PC-3 (cell line): ENCODE data around the gene SPINK13. TPM values are rescaled to one million over a fixed set of nuclear protein-coding genes. Genes with fewer than 3 reads are reported as not detected.
A peak's percentile ranks its signal among the peaks of the same experiment; 100 is the strongest.

Source experiments
- ATAC-seq: fragments of 200-7000 bp; cut with Tn5 transposase; 2 replicates; pipeline ENCODE4 v1.9.1; 2020; ENCODE audit warnings: mild to moderate bottlenecking, moderate library complexity
- BruUV-seq: library from RNA; stranded (reverse); fragments of 400-500 nt; replicated peaks from 2 replicates; lab custom pipeline; 2021; lab: Mats Ljungman, UMichigan
- CTCF ChIA-PET: fragments of 300-600 bp; sonication (Branson Sonifier 250); formaldehyde crosslinking; loops from one replicate; lab custom pipeline; 2022; ENCODE audit warnings: antibody characterized with exemption; lab: Charles Lee
- POLR2A ChIA-PET: fragments of 300-600 bp; sonication (Branson Sonifier 250); formaldehyde crosslinking; loops from one replicate; lab custom pipeline; 2022; ENCODE audit warnings: antibody characterized with exemption; ENCODE audit not compliant: unreplicated experiment; lab: Charles Lee
- DNase-seq: peaks from one replicate; pipeline ENCODE4 v3.0.0-alpha.2; 2015
- H2AFZ ChIP-seq: fragments of 300-600 bp; sonication (generic); 2 replicates; pipeline ENCODE4 v1.6.0; 2016; ENCODE audit warnings: antibody characterized with exemption, low read length
- H3F3A ChIP-seq: fragments of 300-600 bp; sonication (generic); one replicate; pipeline ENCODE4 v1.6.0; 2017; ENCODE audit warnings: antibody characterized with exemption, low read length, control low read depth, mild to moderate bottlenecking; ENCODE audit not compliant: unreplicated experiment
- H3K27ac ChIP-seq: fragments of 300-600 bp; sonication (generic); 2 replicates; pipeline ENCODE4 v1.5.1; 2016; ENCODE audit warnings: mild to moderate bottlenecking, low read length
- H3K27me3 ChIP-seq: fragments of 300-600 bp; sonication (generic); 2 replicates; pipeline ENCODE4 v1.6.1; 2016; ENCODE audit warnings: low read length, mixed read lengths
- H3K36me3 ChIP-seq: fragments of 300-600 bp; sonication (generic); 2 replicates; pipeline ENCODE4 v1.6.1; 2016; ENCODE audit warnings: low read depth, mixed run types, low read length, mixed read lengths
- H3K4me1 ChIP-seq: fragments of 300-600 bp; sonication (generic); 2 replicates; pipeline ENCODE4 v1.5.1; 2016; ENCODE audit warnings: low read length; ENCODE audit not compliant: insufficient read depth
- H3K4me2 ChIP-seq: fragments of 300-600 bp; sonication (generic); 2 replicates; pipeline ENCODE4 v1.6.0; 2016; ENCODE audit warnings: low read length
- H3K4me3 ChIP-seq: fragments of 300-600 bp; sonication (generic); 2 replicates; pipeline ENCODE4 v1.5.1; 2016; ENCODE audit warnings: mild to moderate bottlenecking, low read length, mixed read lengths
- H3K79me2 ChIP-seq: fragments of 300-600 bp; sonication (generic); 2 replicates; pipeline ENCODE4 v1.6.1; 2017; ENCODE audit warnings: low read length, mixed read lengths
- H3K9ac ChIP-seq: fragments of 300-600 bp; sonication (generic); 2 replicates; pipeline ENCODE4 v1.6.0; 2016; ENCODE audit warnings: mild to moderate bottlenecking, low read length
- H3K9me2 ChIP-seq: fragments of 300-600 bp; sonication (generic); replicated peaks from 2 replicates; pipeline ENCODE4 v1.6.1; 2016; ENCODE audit warnings: mixed run types, low read length, mixed read lengths
- H3K9me3 ChIP-seq: fragments of 300-600 bp; sonication (generic); 2 replicates; pipeline ENCODE4 v1.6.1; 2016; ENCODE audit warnings: low read length, mixed read lengths
- H4K20me1 ChIP-seq: fragments of 300-600 bp; sonication (generic); 2 replicates; pipeline ENCODE4 v1.6.1; 2016; ENCODE audit warnings: low read length, mixed read lengths
- CTCF ChIP-seq: fragments of 300-600 bp; sonication (generic); conservative IDR thresholded peaks from 2 replicates; pipeline ENCODE4 v1.5.1; 2017; ENCODE audit warnings: antibody characterized with exemption, low read depth, mild to moderate bottlenecking, low read length
- EZH2 ChIP-seq: fragments of 300-600 bp; sonication (generic); IDR thresholded peaks from one replicate; pipeline ENCODE4 v1.6.1; 2017; ENCODE audit warnings: antibody characterized with exemption, mild to moderate bottlenecking, low read length; ENCODE audit not compliant: unreplicated experiment
- EZH2phosphoT487 ChIP-seq: fragments of 300-600 bp; sonication (generic); IDR thresholded peaks from 2 replicates; pipeline ENCODE4 v1.6.1; 2018; ENCODE audit warnings: mild to moderate bottlenecking, antibody characterized with exemption, low read length, borderline replicate concordance
- intact Hi-C: fragments of 100-400 bp; cut with micrococcal nuclease; formaldehyde crosslinking; loops from 2 replicates; pipeline ENCODE4 v1.9.0; 2023
- total RNA-seq: library from RNA; depleted of rRNA; stranded (reverse); fragments of >200 nt; gene quantifications from 2 replicates; pipeline ENCODE4 v1.2.3, GENCODE V29; 2014

The SPINK13 gene
- total RNA-seq, 1 experiment from 2014 or later: not detected

- no peak within 1 kb of the TSS for H3K9ac ChIP-seq
- no peak within 1 kb of the TSS for H3K4me2 ChIP-seq
- H3K9me2 ChIP-seq: no peaks in the 10 kb centered on the region
- BruUV-seq: no TSS peak
- no peak within 1 kb of the TSS for H2AFZ ChIP-seq
- no peak for TF ChIP-seq EZH2phosphoT487
- no peak for TF ChIP-seq EZH2
- H3K4me3 ChIP-seq: no peak within 1 kb of the TSS
- ChIA-PET CTCF (no interaction called here), POLR2A (no interaction called here)
- H3K27me3 ChIP-seq: no peaks in the 10 kb centered on the region
- no peak for ATAC-seq
- H3K79me2 ChIP-seq: no peaks in the 10 kb centered on the region
- DNase-seq: no peak
- H3K36me3 ChIP-seq: no peaks in the 10 kb centered on the region
- no peak within 1 kb of the TSS for H3K27ac ChIP-seq
- H3K4me1 ChIP-seq: no peaks in the 10 kb centered on the region
- H3K9me3 ChIP-seq: no peaks in the 10 kb centered on the region
- H4K20me1 ChIP-seq: no peaks in the 10 kb centered on the region
- intact Hi-C loops: no loop called here
- H3F3A ChIP-seq: no peaks in the 10 kb centered on the region
Measured at GRCh38 chr5:148238418-148238794, 30.2 kb upstream of the SPINK13 start, which contains the start of gene MARCOL. MARCOL (plus strand) TSS chr5:148238525; CDS start chr5:148238598, 73 bp downstream.

GRCh38 chr5:148248894-148249293 lies 19.7 kb upstream of the SPINK13 start:
- Histone ChIP-seq H3K36me3 (no peaks in the 10 kb centered on the region), H2AFZ (no peak overlapping the region), H4K20me1 (no peaks in the 10 kb centered on the region), H3K27ac (peak overlapping the region; percentile 44), H3K4me2 (peak overlapping the region; percentile 14), H3K79me2 (no peaks in the 10 kb centered on the region), H3K4me3 (no peak overlapping the region), H3K9me2 (no peaks in the 10 kb centered on the region), H3K9ac (no peak overlapping the region), H3K4me1 (peaks cover 14% of the 10 kb centered on the region), H3F3A (no peaks in the 10 kb centered on the region), H3K27me3 (no peaks in the 10 kb centered on the region), H3K9me3 (no peaks in the 10 kb centered on the region)
- intact Hi-C loops: no loop called here
- ChIA-PET CTCF (no interaction called here), POLR2A (interaction anchor here (0.7 kb wide), 1 partner anchor 42 kb away, joined by 6 read pairs; no protein-coding TSS in a partner anchor)
- TF ChIP-seq EZH2phosphoT487 (no peak), CTCF (no peak), EZH2 (no peak)
- DNase-seq (peak; percentile 77), ATAC-seq (peak; percentile 98)
- no TSS peak for BruUV-seq

GRCh38 chr5:148255456-148255855 lies 13.1 kb upstream of the SPINK13 start:
- peaks cover 7% of the 10 kb centered on the region; the same call in 1 of the 2 replicates for H3K36me3 ChIP-seq
- DNase-seq (peak; percentile 67), ATAC-seq (peak; percentile 72)
- H3K4me3 ChIP-seq: no peak overlapping the region
- H3K4me1 ChIP-seq: peaks cover 8% of the 10 kb centered on the region
- no peaks in the 10 kb centered on the region for H4K20me1 ChIP-seq
- intact Hi-C loops: loop anchor here (2.0 kb wide), 1 partner anchor 75 kb away; no protein-coding TSS in a partner anchor
- BruUV-seq: no TSS peak
- POLR2A ChIA-PET: interaction anchor here (0.7 to 1.0 kb wide), 2 partner anchors 11 to 40 kb away, joined by 4 to 7 read pairs; no protein-coding TSS in a partner anchor
- CTCF ChIA-PET: no interaction called here
- no peaks in the 10 kb centered on the region for H3K79me2 ChIP-seq
- H2AFZ ChIP-seq: 0 out of 2 replicates have a peak overlapping the region, but pooled peaks have one; percentile 18
- no peak overlapping the region for H3K4me2 ChIP-seq
- H3K27me3 ChIP-seq: no peaks in the 10 kb centered on the region
- no peak for TF ChIP-seq CTCF
- TF ChIP-seq EZH2phosphoT487: no peak
- no peak for TF ChIP-seq EZH2
- no peak overlapping the region for H3K9ac ChIP-seq
- H3F3A ChIP-seq: no peaks in the 10 kb centered on the region
- no peaks in the 10 kb centered on the region for H3K9me2 ChIP-seq
- H3K27ac ChIP-seq: peak overlapping the region; percentile 19; the same call in 1 of the 2 replicates
- peaks cover 12% of the 10 kb centered on the region; the same call in 1 of the 2 replicates for H3K9me3 ChIP-seq
